ENCODE data around the gene DOCK6. TPM values are rescaled to one million over a fixed set of nuclear protein-coding genes. Genes with fewer than 3 reads are reported as not detected.

Gene DOCK6
- 10 to 100 TPM; 45.9 to 86.0 TPM for total RNA-seq

GRCh38 chr19:11261971-11262839 is at the start of gene DOCK6:
DOCK6 (minus strand) TSS chr19:11262524; CDS start chr19:11262440, 84 bp downstream.
- no peaks in the 10 kb centered on the region for H3K9me3 ChIP-seq
- peak within 1 kb of the TSS; percentile 86 for H3K4me3 ChIP-seq
- peaks cover 6% of the 10 kb centered on the region for H3K4me1 ChIP-seq
- DNase-seq = peak; percentile 58
- H3K36me3 ChIP-seq = no peaks in the 10 kb centered on the region
- H3K9ac ChIP-seq (ENCODE audit: low read depth in 2 of 2, low read length in 2 of 2) = peak within 1 kb of the TSS; percentile 71 to 91
- peak; percentile 22 for TF ChIP-seq CTCF (IDR thresholded peaks at IDR 0.05)
- no peaks in the 10 kb centered on the region for H3K27me3 ChIP-seq
- intact Hi-C loops (cut with DNase I) = no loop called here
- peak within 1 kb of the TSS; percentile 36 for H3K27ac ChIP-seq

GRCh38 chr19:11306337-11306736 is 44.0 kb upstream of the DOCK6 start:
- Histone ChIP-seq H3K4me1 (no peaks in the 10 kb centered on the region), H3K9me3 (no peaks in the 10 kb centered on the region), H3K9ac (ENCODE audit: low read depth in 2 of 2, low read length in 2 of 2) (no peak overlapping the region), H3K27me3 (no peaks in the 10 kb centered on the region), H3K27ac (no peak overlapping the region), H3K4me3 (no peak overlapping the region), H3K36me3 (no peaks in the 10 kb centered on the region)
- TF ChIP-seq CTCF (IDR thresholded peaks at IDR 0.05) = no peak
- intact Hi-C loops (cut with DNase I) = no loop called here
- DNase-seq = no peak

- intact Hi-C loops (cut with DNase I) = no loop called here
Measured at GRCh38 chr19:11304936-11305335, 42.6 kb upstream of the DOCK6 start.

GRCh38 chr19:11300811-11301120 is 38.4 kb upstream of the DOCK6 start:
- no peak for DNase-seq
- Histone ChIP-seq H3K27ac (no peak overlapping the region), H3K27me3 (no peaks in the 10 kb centered on the region), H3K4me3 (no peak overlapping the region), H3K9ac (ENCODE audit: low read depth in 2 of 2, low read length in 2 of 2) (no peak overlapping the region), H3K9me3 (no peaks in the 10 kb centered on the region), H3K36me3 (no peaks in the 10 kb centered on the region), H3K4me1 (no peaks in the 10 kb centered on the region)
- no peak for TF ChIP-seq CTCF (IDR thresholded peaks at IDR 0.05)
- intact Hi-C loops (cut with DNase I) = no loop called here

More at GRCh38 chr19:11304936-11305335, 42.6 kb upstream of the DOCK6 start:
- H3K27ac ChIP-seq = no peak overlapping the region
- H3K4me1 ChIP-seq = no peaks in the 10 kb centered on the region
- H3K9me3 ChIP-seq = no peaks in the 10 kb centered on the region
- TF ChIP-seq CTCF (IDR thresholded peaks at IDR 0.05) = no peak
- no peak overlapping the region for H3K9ac ChIP-seq (ENCODE audit: low read depth in 2 of 2, low read length in 2 of 2)
- no peaks in the 10 kb centered on the region for H3K36me3 ChIP-seq
- DNase-seq = no peak
- no peaks in the 10 kb centered on the region for H3K27me3 ChIP-seq
- H3K4me3 ChIP-seq = no peak overlapping the region

- H3K27ac ChIP-seq = no peak overlapping the region
- H3K4me3 ChIP-seq = no peak overlapping the region
- DNase-seq = no peak
- no peaks in the 10 kb centered on the region for H3K4me1 ChIP-seq
- H3K9me3 ChIP-seq = no peaks in the 10 kb centered on the region
- no peak overlapping the region for H3K9ac ChIP-seq (ENCODE audit: low read depth in 2 of 2, low read length in 2 of 2)
- no peaks in the 10 kb centered on the region for H3K27me3 ChIP-seq
- no peak for TF ChIP-seq CTCF (IDR thresholded peaks at IDR 0.05)
- H3K36me3 ChIP-seq = no peaks in the 10 kb centered on the region
- intact Hi-C loops (cut with DNase I) = no loop called here
Measured at GRCh38 chr19:11299946-11300810, 37.9 kb upstream of the DOCK6 start.
